Hepatocyte (in vitro differentiated cells): Measurements from ENCODE around the gene MIPOL1. TPM values are rescaled to one million over a fixed set of nuclear protein-coding genes. Genes with fewer than 3 reads are reported as not detected.

Experiments
- DNase-seq: peaks from one replicate; pipeline ENCODE4 v3.0.0-alpha.2; 2016; ENCODE audit warnings: low spot score
- H2AFZ ChIP-seq: fragments of 200-600 bp; sonication (generic); 2 replicates; pipeline ENCODE4 v1.6.0; 2016; ENCODE audit warnings: antibody characterized with exemption, mild to moderate bottlenecking
- H3K27ac ChIP-seq: fragments of 200-600 bp; sonication (generic); 2 replicates; pipeline ENCODE4 v1.5.1; 2016; ENCODE audit warnings: mild to moderate bottlenecking
- H3K27me3 ChIP-seq: fragments of 200-600 bp; sonication (generic); 2 replicates; pipeline ENCODE4 v1.6.1; 2016
- H3K36me3 ChIP-seq: fragments of 200-600 bp; sonication (generic); replicated peaks from 2 replicates; pipeline ENCODE4 v1.5.1; 2016; ENCODE audit warnings: low read depth; ENCODE audit not compliant: insufficient read depth
- H3K4me1 ChIP-seq: fragments of 200-600 bp; sonication (generic); 2 replicates; pipeline ENCODE4 v1.5.1; 2016; ENCODE audit warnings: mild to moderate bottlenecking, moderate library complexity; ENCODE audit not compliant: insufficient read depth
- H3K4me2 ChIP-seq: fragments of 200-600 bp; sonication (generic); 2 replicates; pipeline ENCODE4 v1.6.0; 2016
- H3K4me3 ChIP-seq: fragments of 200-600 bp; sonication (generic); 2 replicates; pipeline ENCODE4 v1.5.1; 2016; ENCODE audit warnings: mild to moderate bottlenecking
- H3K79me2 ChIP-seq: fragments of 200-600 bp; sonication (generic); 2 replicates; pipeline ENCODE4 v1.6.0; 2017; ENCODE audit warnings: mild to moderate bottlenecking
- H3K9me2 ChIP-seq: fragments of 200-600 bp; sonication (generic); replicated peaks from 2 replicates; pipeline ENCODE4 v1.6.0; 2017; ENCODE audit warnings: mild to moderate bottlenecking; ENCODE audit not compliant: insufficient read depth
- H3K9me3 ChIP-seq: fragments of 200-600 bp; sonication (generic); 2 replicates; pipeline ENCODE4 v1.5.1; 2016; ENCODE audit warnings: low read depth, mild to moderate bottlenecking
- H4K20me1 ChIP-seq: fragments of 200-600 bp; sonication (generic); 2 replicates; pipeline ENCODE4 v1.6.0; 2016; ENCODE audit warnings: mild to moderate bottlenecking; ENCODE audit not compliant: insufficient read depth, poor library complexity, severe bottlenecking
- CTCF ChIP-seq: fragments of 200-600 bp; sonication (generic); IDR thresholded peaks from 2 replicates; pipeline ENCODE4 v1.5.1; 2016; ENCODE audit warnings: antibody characterized with exemption, mild to moderate bottlenecking; ENCODE audit not compliant: poor library complexity
- EZH2 ChIP-seq: fragments of 200-600 bp; sonication (generic); IDR thresholded peaks from 2 replicates; pipeline ENCODE4 v1.6.1; 2016; ENCODE audit warnings: antibody characterized with exemption, mild to moderate bottlenecking, borderline replicate concordance
- EZH2phosphoT487 ChIP-seq: fragments of 200-600 bp; sonication (generic); IDR thresholded peaks from one replicate; pipeline ENCODE4 v1.6.1; 2018; ENCODE audit warnings: antibody characterized with exemption, mild to moderate bottlenecking, low read depth, moderate library complexity; ENCODE audit not compliant: unreplicated experiment, severe bottlenecking
- WGBS: methylation state at CpG from one replicate; pipeline ENCODE4 v1.1.6; 2016; ENCODE audit warnings: low lambda C conversion rate; ENCODE audit errors: missing lambda C conversion rate; 5-methylcytosine and 5-hydroxymethylcytosine counted together
- polyA plus RNA-seq: library from polyadenylated mRNA; unstranded; fragments of >200 nt; fragmentation: Nextera tagmentation; extraction: Ambion mirVana; gene quantifications from 2 replicates; pipeline ENCODE4 v1.2.1, GENCODE V29; 2016
- total RNA-seq: library from RNA; depleted of rRNA; stranded (reverse); fragments of >200 nt; gene quantifications from 2 replicates; pipeline ENCODE4 v1.2.3, GENCODE V29; 2014

MIPOL1 gene
- total and polyA plus RNA-seq, 2 experiments from 2014 or later: 2.6 to 16.6 TPM

GRCh38 chr14:37210448-37210847 lies 12.7 kb downstream of the MIPOL1 start:
- no peak for DNase-seq
- H3K9me3 ChIP-seq: no peaks in the 10 kb centered on the region

DNA sequence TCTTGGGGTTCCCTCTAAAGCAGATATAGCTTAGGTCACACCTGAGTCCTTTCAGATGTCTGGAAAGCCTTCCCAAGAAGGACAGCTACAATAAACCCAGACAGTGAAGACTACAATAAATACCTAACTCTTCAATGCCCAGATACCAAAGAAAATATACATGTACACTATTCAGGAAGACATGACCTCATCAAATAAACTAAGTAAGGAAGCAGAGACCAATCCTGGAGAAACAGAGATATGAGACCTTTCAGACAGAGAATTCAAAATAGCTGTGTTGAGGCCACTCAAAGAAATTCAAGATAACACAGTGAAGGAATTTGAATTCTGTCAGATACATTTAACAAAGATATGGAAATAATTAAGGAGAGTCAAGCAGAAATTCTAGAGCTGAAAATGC lies 15.3 kb downstream of the MIPOL1 start:
- Histone ChIP-seq H3K4me3 (no peak overlapping the region), H4K20me1 (no peaks in the 10 kb centered on the region), H3K36me3 (no peaks in the 10 kb centered on the region), H3K9me3 (no peaks in the 10 kb centered on the region), H3K4me2 (no peak overlapping the region), H3K27ac (no peak overlapping the region), H3K4me1 (no peaks in the 10 kb centered on the region), H3K9me2 (no peaks in the 10 kb centered on the region), H3K79me2 (no peaks in the 10 kb centered on the region), H2AFZ (no peak overlapping the region), H3K27me3 (no peaks in the 10 kb centered on the region)
- TF ChIP-seq EZH2 (no peak), EZH2phosphoT487 (no peak), CTCF (no peak)
- no peak for DNase-seq

More at GRCh38 chr14:37210448-37210847, 12.7 kb downstream of the MIPOL1 start:
- H4K20me1 ChIP-seq: no peaks in the 10 kb centered on the region
- TF ChIP-seq CTCF (no peak), EZH2 (no peak), EZH2phosphoT487 (no peak)
- H3K27ac ChIP-seq: no peak overlapping the region
- WGBS: 93% methylated on average over 6 of the region's 6 CpGs
- H3K4me1 ChIP-seq: no peaks in the 10 kb centered on the region
- no peaks in the 10 kb centered on the region for H3K9me2 ChIP-seq
- H2AFZ ChIP-seq: no peak overlapping the region
- H3K4me2 ChIP-seq: no peak overlapping the region
- peaks cover 9% of the 10 kb centered on the region for H3K79me2 ChIP-seq
- H3K27me3 ChIP-seq: no peaks in the 10 kb centered on the region
- H3K36me3 ChIP-seq: no peaks in the 10 kb centered on the region
- no peak overlapping the region for H3K4me3 ChIP-seq

- H3K79me2 ChIP-seq: no peaks in the 10 kb centered on the region
- no peak for DNase-seq
- WGBS: 98% methylated on average over 3 of the region's 3 CpGs
Measured at GRCh38 chr14:37215345-37215744, 17.6 kb downstream of the MIPOL1 start.

More at GRCh38 chr14:37215345-37215744, 17.6 kb downstream of the MIPOL1 start:
- Histone ChIP-seq H3K9me3 (no peaks in the 10 kb centered on the region), H3K4me2 (no peak overlapping the region), H4K20me1 (no peaks in the 10 kb centered on the region), H3K4me1 (no peaks in the 10 kb centered on the region), H3K4me3 (no peak overlapping the region), H3K27me3 (no peaks in the 10 kb centered on the region), H2AFZ (no peak overlapping the region), H3K9me2 (no peaks in the 10 kb centered on the region), H3K27ac (no peak overlapping the region), H3K36me3 (no peaks in the 10 kb centered on the region)
- TF ChIP-seq EZH2 (no peak), EZH2phosphoT487 (no peak), CTCF (no peak)
